ENCODE measurements around the gene VMAC.

Gene VMAC

DNA sequence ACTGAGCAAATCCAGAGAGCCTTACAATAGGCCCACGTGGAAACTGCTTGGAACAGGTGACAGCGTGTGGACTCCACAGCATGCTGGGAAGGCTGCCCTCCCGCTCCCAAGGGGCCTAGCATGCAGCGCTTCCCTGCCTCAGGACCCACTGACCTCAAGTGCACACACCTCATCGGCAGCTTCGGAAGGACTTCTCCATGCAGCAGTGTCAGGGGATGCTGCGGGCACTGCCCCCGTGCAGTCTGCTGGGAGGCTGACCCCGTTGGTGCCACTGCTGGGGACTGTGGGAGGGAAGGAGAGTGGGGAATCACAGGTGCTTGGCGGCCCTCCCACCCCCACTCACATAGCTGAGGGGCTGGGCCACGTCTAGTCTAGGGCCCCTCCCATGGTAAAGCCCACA is 26.6 kb downstream of the VMAC start:
- DNase-seq = no peak

DNA sequence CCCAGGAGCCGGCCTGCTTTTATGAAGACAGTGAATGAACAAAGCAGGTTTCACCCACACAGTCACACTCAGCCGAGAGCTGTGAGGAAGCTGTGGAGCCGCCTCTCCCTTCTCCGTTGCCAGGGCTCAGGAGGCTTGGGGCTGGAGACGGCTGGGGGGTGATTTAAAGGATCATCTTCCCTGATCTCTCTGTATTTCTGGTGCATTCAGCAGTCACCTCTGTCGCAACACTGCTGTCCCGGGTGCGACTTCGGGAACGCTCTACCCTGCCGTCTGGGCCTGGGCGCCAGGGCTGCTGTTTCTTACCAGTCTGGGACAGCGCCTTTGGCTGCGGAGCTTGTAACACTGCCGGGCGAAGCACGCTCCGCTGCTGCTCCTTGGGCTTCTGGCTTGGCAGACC is 27.5 kb downstream of the VMAC start:
- DNase-seq = no peak

DNA sequence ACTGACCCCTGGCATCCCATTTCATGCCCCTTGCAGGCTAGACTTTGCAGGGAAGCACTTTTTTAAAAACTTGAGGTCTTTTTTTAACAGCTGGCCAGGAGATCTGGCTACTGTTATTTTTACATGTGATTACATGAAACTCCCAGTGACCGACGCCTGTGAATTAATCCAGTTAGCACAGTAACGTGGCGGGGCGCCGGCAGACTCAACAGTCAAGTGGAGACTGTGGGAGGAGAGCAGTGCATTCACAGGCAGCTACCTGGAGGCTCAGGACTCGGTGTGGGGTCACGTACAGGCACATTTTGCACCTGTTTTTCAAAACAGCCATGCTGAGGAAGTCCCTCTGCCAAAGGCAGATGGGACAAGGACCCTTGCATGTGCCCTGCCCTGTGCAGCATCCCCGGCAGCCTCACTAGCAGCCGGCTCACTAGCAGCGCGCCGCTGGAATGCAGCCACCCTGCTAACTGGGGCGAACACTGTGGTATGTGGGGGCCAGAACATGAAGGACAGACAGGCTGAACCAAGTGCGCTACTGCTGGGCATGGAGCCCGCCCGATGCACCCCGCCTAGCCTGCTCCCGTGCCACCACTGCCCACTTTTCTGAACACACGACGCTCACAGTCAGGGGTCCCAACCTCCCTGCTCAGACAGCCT is 28.1 kb downstream of the VMAC start:
- no peak for DNase-seq

DNA sequence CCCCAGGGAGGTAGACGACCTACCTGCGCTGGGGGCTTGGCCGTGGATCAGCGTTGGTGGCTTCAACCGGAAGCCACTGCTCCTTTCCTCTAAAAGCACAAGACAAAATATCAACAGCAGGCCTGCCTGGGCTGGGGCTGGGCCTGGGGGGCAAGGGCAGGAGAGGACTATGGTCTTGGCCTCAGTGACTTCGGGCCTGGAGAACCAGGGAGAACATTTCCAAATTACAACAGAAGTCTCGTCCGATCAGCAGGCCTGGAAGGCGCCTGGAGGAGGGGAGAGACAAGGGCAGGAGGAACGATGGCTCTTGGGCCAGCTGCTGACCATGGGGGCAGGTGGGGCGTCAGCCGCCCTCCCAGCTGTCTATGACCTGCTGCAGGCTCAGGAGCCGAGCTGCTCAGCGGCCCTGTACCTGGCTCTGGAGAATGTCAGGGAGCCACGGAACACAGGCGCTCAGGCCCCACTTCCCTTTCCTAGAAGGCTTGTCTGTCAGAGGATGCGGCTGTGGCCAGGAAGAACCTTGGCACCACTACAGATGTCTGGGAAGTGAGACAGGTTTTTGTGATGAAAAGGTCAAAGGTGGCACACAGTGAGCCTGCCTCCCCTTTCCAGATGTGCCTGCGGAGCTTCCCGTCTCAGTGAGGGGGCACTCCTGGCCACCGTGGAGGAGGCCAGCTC is 28.9 kb downstream of the VMAC start:
- DNase-seq = no peak

DNA sequence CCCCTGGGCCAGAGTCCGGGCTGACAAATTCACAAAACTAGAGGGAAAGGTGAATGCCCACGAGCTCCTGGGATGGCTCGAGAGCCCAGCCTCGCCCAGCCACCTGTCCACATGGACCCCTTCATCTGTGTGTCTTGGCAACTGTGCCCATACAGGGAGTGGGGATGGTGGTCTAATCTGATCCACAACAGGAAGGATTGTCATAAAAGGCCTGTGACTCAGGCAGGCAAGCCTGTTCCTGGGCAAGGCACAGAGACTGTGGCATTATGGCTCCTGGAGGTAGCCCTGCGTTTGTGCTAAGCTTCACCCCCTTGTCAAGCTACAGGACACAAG is 29.4 kb downstream of the VMAC start:
- DNase-seq = no peak

DNA sequence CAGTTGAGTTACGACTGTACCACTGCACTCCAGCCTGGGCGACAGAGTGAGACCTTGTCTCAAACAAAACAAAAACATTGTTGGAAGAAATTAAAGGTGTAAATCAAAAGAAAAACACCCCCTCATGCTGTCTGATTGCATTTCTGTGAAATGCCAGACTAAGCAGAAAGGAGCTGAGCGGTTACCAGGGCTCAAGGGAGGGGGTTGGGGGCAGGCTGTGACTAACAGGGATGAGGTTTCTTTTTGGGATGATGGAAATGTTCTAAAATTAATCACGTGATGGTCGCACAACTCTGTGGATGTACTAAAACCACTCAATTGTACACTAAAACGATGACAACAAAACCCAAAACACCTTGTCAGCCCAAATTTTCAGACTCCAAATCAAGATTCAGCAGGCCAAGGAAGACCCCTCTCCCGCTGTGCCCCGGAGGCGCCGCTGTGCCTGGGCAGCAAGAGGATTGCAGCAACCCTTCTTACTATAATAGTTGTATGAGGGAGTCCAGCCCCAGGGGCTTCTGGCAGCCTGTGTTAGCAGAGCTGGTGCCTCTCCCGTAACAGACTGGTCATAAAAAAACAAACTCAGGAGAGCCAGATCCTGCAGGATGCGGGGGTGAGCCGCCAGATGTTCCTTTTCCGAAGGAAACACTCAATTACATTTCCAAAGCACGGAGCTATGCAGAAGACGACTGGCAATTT is 30.3 kb downstream of the VMAC start:
- no peak for DNase-seq

DNA sequence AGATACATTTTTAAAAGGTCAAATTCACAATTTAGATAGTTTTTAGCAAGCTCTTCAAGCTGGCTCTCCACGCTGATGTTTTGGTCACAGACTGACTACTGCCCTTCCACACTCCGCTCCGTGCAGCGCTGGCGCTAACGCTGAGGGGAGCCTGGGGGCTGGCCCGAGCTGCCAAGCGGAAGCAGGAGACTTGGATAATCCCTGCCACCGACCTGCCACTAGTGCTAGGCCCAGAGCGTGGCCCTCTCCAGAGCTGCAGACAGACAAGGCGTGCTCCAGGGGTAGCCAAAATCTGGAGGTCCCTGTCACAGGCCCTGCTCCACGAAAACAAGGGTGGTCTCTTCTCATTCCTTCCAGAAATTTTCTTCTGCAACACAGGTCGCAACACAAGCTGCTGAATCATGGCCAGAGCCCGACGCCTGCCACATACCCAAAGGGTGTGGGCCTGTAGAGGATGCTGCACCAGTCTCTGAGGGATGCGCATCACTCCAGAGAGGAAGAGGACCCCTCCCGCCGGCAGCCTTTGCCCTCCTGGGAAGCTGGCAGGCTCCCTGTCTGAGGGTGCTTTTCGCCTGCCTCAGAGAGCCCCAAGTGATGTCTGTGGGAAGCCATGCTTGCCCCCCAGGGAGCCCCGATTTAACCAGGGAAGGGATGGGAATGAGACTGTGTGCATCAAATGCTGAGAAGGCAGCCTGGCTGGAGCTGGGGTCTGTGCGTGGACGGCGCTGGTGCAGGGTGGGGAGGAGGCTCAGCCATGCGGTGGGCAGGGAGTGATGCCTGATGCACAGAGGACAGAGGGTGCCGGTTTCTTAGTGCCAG is 31.0 kb downstream of the VMAC start:
- no peak for DNase-seq

DNA sequence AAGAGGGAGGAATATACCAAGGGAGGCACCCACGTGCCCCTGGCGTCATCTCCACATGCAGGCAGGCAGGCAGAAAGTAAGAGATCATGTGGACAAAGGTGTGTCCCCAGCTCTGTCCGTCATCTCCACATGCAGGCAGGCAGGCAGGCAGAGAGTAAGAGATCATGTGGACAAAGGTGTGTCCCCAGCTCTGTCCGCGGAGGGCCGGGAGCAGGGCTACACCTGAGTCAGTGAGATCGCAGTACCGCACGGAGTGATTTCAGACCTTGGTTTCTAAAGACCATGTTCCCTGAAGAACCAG is 31.6 kb downstream of the VMAC start:
- DNase-seq = no peak

DNA sequence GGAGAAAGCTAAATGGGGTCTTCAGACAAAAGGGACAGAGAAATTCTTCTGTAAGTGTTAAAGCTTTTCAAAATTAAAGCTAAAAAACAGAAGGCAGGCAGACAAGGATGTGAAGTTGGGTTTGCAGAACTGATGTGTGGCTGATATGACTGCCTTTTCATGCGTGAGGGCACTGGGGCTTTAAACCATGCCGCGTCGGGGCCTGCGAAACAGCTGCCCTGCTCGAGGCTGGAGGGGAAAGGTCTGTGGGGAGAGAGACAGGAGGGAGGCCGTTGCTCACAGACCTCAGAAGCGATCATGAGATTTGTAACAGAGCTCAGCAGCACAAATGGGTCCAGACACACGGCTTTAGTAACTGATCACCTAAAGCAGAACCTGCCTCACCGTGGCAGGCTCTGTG is 32.9 kb downstream of the VMAC start:
- no peak for DNase-seq

DNA sequence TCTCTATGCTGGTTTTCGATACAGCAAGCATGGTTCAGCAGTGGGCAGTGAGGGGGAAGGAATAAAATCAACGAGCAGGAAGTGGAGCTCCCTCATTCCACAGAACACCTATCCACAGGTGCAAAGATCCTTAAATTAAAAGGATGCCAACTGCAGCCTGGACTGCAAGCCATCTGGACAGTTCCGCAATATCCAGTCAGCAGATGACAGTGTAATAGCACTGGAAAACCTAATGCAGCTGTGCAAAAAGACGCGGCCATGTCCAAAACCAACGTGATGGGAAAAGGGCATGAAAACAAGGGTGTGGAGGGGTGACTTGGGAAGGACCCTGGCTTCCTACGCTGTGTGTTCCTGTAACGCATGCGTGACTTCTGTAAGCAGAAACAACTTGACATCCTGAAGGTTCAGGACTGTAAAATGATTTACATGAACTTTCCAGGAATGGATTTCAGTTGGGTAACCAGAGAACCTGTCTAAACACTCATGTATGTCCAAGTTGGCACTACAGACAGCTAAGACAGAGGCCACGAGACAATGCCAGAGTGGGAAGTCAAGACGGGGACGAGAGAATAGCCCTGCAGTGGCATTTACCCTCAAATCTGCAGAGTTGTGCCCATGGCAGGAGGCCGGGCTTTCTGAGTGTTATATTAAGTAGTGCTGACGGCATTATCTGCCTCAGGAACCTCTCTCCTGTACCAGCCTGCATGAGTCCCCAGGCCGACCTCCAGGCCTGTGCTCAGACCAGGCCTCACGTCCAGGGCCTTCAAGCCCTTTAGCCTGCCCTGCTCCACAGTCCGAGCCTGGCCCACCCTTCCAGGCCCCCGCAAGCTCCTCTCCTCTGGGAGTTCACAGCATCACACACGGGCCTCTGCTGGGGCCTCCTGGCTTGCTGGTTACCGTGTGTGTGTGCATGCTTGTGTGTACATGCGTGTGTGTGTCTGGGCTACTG is 35.9 kb downstream of the VMAC start:
- no peak for DNase-seq

DNA sequence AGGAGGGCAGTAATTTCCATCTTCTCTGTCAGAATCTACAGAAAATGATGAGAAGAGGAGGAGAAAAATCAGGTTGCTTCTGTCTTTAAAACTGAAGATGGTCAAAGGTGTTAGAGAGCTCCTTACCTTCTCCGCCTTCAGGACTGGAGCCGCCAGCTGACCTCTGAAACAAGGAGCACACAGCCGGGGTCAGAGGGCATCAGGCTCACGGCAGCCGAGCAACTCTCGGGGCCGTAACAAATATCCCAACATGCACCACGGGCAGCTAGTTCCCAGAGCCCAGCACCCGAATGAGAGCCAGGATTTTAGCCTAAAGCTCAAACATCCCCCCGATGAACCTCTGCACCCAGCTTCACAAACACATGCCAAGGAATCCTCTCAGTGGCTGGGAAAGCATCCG is 37.0 kb downstream of the VMAC start:
- no peak for DNase-seq

DNA sequence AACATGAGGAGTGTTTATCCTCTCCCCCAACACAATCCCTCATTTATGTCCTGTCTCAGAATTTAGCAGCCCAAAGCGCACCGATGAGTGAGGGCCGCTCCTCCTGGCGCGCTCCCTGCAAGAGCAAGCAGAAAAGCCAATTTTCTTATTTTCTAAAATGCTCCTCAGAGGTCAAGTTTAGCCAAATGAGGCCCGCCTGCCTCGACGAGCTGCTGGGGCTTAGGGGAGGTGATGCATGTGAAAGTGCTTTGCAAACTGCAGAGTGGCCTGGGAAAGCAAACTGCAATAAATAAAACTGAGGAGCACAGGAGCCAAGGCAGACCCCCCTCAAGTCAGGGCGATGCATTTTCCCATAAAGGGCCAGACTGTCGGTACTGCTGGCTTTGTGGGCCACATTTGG is 38.4 kb downstream of the VMAC start:
- DNase-seq = no peak

DNA sequence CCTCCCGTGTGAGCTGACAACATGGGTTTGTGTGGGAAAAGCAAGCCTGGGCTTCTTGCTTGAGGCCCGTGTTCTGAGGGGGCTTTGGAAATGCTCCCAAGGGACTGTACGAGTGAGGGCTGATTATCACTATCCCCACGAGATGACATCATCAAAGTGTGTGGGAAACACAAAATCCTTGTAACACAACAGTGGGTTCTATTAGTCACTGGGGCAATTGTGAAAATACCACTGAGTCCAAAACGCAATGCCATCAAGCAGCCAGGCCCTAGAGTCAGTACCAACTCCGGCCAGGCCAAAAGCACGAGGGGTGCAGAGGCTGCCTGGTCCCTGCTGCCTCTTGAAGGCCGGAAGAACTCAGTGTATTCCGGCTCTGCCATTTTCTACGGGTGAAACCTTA is 39.0 kb downstream of the VMAC start:
- no peak for DNase-seq

DNA sequence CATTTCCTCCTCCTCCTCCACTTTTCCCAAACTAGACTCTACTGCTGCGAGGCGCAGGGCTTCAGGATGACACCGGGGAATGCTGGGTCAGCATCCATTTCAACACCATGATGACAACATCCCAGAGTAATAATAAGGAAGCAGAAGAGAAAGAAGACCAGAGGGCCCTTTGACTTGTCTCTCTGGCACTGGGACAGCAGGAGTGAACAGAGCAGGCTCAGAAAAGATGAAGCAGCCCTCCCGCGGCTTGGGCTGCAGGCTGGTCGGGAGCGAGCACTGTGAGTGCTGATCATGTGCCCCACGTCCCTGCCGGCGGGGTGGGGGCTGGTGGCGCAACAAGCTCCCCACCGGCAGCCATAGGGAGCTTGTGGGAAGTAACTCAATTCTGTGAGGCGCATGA is 42.8 kb downstream of the VMAC start:
- no peak for DNase-seq

DNA sequence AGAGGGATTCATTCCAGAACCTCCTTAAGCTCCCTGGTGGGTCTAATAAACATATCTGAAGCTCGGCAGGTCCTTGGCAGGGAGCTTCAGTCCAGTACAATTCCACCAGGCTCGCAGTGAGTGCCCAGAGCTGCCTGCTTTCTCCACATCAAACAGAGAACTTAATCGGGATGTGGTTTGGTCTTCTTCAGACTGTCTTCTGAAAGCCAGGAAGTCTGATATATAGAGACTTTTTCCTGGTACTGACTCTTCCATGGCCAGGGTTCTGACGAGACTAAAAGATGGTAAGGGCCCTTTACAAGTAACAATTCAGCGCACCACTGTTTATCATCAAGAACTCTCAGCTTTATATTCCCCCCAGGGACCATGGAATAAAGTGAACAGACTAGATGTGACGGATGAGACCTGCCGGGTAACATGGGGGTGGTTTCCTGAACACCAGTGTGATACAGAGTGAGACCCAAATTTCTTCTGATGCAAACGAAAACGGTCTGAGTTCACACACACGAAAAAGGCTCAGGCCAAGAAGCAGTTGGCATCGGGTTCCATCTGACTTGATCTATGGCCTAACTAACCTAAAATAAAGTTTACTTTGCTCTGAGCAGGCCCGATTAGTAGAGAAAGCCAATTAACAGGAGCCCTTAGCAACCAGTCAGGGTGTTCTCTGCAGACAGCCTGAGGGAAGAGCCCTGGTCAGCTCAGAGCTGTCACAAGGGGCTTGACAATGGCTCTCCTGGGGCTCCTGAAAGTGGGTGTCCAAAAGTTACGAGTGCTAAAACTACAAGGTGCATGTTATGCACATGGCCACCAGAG is 44.3 kb downstream of the VMAC start:
- DNase-seq = no peak

DNA sequence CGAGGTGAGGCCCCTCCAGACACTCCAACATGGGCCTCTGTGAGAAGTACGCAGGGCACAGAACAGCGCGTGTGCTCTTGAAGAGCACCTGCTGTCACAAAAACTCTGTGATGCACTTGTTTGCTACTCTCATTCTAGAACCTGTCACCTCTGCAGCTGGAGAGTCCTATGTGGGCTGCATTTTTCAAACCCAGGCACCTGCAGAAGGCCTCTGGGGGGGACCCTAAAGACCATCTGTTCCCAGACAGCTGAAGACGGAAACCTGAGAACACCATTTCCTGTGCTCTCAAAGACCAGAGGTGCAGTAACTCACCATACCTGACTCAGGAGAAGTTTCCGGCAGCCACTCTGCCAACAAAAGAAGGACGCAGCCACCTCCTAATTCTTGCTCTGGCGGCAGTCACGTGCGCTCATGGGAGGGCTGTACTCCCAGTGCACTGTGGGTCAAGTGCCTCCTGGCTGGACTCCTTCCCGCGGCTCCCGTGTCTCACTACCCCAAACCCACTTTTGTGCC is 45.2 kb downstream of the VMAC start:
- no peak for DNase-seq

DNA sequence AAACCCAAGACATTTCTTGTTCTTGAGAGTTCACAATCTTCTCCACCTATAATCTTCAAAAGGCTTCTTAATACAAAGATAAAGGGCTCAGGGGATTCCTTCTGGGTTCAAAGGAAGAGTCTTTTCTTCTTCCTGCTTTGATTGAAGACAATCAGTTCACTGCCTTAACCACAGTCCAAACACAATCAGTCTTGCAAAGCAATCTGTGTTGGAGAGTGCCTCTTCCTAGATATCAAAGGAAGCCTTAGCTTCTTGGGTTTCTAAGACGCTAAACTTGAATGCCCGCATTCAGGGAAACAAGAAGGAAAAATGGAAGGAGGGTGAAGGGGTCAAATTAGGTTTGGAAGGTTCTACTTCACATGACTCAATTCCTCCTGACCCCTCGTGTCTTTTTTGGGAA is 46.1 kb downstream of the VMAC start:
- DNase-seq = no peak

DNA sequence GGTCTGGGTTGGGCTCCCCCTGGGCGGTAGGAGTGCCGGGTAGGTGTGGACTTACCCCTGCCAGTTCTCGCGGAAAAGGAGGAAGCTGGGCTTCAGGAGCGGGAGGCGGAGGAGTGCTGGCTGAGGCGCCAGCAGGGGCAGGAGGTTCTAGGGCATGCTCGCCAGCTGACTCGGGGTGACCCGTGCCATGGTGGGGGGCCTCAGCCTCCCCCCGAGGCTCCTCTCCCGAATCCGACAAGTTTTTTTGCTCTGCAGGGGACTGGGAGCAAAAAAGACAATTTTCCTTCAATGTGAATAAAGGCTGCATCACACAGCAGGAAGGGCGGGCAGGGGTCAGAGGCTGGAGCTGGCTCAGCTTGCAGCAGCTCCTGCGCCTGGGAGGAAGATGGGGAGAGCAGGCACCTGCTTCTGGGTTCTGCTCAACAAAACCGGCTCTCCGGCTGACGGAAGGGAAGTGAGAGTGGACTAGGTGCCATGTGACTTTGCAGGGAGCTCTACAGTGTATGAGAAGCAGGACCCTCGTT is 46.7 kb downstream of the VMAC start:
- no peak for DNase-seq

DNA sequence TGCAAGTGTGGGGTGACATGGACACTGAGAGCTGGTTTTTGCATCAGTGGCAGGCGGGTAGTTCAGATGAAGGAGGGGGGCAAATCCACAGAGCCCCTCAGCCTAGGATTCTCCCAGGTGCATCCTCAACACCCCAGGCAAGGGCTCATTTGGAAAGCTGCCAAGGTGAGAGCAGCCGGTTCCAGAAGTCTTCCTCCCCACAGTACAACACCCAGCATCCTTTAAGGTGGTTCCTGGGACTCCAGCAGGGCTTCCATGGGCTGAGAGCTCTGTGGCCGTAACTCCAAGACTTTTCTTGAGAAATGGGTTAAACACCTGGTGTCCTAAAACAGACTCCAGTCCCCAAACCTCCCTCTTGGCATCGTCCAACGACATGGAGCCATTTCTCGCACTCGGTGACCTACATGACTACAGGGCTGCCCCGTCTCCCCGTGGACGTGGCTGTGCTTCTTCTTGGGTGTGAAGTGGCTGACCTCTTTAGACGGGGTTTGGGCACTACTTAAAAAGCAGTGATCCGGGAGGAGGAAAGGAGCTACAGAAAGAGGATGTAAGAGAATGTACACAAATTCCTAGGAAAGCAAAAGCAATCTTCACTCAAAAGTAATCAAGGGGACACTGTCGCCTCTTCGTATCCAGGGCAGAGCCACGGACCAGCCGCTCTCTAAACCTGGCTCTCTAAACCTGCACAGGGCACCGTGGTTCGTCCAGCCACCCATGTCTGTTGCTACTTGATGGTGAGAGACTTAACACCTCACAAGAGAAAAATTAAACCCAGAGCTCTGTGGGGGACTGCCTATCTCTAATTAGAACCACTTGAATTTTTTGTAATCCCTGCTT is 47.7 kb downstream of the VMAC start:
- no peak for DNase-seq

DNA sequence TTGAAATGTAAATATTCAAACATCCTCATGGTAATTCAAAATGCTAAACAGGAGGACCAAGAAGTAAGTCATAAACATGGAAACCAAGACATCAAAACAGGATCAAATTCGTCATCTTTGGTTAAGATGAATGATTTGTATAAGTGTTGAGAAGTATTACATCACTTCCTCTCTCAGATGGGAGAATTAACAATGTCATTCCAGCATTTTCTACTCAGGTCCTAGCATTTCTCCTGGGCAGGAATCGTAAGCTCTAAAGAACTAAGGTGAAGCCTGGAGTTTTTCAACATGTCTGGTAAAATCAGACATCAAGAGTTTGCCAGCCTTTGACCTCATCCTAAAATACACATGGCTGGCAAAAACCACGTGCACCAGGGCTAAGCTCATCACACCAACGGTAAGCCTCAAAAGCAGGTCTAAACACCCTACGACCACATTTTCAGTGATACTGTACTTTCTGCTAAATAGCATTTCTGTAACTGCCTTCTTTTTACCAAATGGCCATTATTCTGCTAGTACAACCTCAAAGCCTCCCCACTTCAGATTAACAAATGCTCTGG is 48.4 kb downstream of the VMAC start:
- DNase-seq = no peak

Measured in effector CD8-positive, alpha-beta T cell (primary cell).